Measurements from ENCODE around the gene PLSCR5. TPM values are rescaled to one million over a fixed set of nuclear protein-coding genes. Genes with fewer than 3 reads are reported as not detected.

PLSCR5 gene
- total RNA-seq, 1 donor, result not detected

DNA sequence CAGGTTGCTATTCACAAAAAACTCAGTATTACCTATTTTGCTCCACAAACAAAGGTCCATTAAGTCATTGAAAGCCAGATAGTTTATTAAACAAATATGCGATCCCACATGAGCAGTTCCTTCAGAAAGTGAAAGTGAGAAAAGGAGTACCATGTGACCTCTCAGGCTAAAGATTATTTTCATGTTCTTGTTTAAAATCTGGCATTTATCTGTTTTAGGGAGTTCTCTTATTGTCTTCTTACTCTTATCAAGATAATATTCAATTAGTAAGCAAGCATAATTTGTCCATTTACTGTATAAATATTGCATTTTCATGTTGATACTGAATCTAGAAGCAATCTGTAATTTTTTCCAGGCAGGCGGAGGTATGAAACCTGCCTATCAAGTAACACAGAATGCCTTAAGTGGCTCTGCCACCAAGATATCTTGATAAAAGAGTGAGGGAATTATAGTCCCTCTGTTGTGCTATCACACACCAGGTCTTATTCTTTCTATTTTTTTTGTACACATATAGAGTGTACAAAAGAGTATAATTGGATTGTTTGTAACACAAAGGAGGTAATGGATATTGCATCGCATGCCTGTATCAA is 20.1 kb upstream of the PLSCR5 start:
- peak; percentile 33 for DNase-seq (ENCODE audit: low read depth)
- TF ChIP-seq, protein P1, sequence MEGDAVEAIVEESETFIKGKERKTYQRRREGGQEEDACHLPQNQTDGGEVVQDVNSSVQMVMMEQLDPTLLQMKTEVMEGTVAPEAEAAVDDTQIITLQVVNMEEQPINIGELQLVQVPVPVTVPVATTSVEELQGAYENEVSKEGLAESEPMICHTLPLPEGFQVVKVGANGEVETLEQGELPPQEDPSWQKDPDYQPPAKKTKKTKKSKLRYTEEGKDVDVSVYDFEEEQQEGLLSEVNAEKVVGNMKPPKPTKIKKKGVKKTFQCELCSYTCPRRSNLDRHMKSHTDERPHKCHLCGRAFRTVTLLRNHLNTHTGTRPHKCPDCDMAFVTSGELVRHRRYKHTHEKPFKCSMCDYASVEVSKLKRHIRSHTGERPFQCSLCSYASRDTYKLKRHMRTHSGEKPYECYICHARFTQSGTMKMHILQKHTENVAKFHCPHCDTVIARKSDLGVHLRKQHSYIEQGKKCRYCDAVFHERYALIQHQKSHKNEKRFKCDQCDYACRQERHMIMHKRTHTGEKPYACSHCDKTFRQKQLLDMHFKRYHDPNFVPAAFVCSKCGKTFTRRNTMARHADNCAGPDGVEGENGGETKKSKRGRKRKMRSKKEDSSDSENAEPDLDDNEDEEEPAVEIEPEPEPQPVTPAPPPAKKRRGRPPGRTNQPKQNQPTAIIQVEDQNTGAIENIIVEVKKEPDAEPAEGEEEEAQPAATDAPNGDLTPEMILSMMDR (IDR thresholded peaks at IDR 0.05; ENCODE audit: insufficient read depth, low read depth, low read length), result no peak
- H3K4me3 ChIP-seq (ENCODE audit: low read depth, low read length), result peak overlapping the region; percentile 5

DNA sequence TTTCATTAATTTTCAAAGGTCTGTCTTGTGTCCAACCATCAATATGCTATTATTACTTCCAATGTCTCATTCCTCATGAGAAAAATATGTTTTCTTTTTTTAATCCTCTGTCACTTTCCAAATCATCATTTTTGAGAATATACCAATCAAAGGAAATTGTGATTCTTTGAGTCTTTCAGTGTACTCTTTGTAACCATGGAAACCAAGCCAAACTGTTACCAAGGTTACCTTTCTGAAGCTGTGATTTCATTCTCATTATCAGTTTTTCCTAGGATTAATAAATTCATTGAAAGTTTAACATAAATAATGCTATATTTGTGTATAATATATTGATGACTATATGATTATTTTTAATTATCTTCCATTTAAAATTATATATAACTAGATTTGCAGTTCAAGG is 16.6 kb upstream of the PLSCR5 start:
- DNase-seq (ENCODE audit: low read depth), result no peak
- H3K4me3 ChIP-seq (ENCODE audit: low read depth, low read length), result no peak overlapping the region
- TF ChIP-seq, protein P1 (IDR thresholded peaks at IDR 0.05; ENCODE audit: insufficient read depth, low read depth, low read length), result no peak

DNA sequence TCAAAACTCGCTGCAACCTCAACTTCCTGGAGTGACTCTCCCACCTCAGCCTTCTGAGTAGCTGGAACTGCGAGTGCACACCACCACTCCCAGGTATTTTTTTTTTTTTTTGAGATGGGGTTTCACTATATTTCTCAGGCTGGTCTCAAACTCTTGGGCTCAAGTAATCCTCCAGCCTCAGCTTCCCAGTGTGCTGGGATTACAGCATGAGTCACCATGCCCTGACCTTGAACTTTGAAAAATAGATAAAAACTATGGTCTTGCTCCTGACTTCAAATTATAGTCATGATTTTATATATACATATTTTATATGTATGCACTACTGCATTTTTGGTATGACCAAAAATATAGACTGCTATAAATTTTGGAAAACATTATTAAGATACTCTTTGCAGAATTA is 6.9 kb upstream of the PLSCR5 start:
- DNase-seq (ENCODE audit: low read depth), result no peak
- H3K4me3 ChIP-seq (ENCODE audit: low read depth, low read length), result no peak overlapping the region
- TF ChIP-seq, protein P1 (IDR thresholded peaks at IDR 0.05; ENCODE audit: insufficient read depth, low read depth, low read length), result no peak

DNA sequence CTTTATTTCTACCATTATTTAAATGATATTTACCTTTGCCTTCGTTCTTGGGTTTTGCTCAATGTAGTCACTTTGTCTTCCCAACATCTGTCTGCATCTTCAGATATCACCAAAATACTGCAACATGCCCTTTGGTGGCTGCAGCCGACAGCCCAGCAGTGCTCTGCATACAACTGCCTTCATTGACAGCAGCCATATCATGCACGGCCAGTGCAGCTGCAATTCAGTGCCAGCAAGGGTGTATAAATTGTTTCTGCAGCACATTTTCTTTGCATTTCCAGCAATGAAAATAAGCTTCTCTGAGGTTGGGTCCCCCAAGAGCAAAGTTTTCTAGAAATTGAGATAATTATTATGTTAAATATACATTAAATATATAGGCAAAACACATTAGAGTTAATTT is 6.0 kb upstream of the PLSCR5 start:
- H3K4me3 ChIP-seq (ENCODE audit: low read depth, low read length), result no peak overlapping the region
- no peak for DNase-seq (ENCODE audit: low read depth)
- TF ChIP-seq, protein P1 (IDR thresholded peaks at IDR 0.05; ENCODE audit: insufficient read depth, low read depth, low read length), result no peak

DNA sequence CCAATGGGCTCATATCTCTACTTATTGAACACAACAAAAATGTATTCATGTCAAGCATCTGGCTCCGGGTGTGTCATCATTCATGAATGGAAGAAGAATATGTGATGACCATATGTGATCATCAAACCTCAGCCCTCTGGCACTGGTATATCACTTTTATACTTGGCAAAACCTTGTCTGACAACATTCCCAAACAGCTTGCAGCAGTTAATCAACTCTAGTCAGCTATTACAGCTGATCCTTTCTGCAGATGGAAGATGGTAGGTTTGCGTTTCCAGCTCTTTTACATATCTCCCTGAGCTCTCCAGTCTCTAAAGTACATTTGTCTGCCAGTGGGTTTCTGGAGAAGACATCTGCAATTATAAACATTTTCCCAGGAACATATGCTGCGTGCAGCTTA is 6.6 kb downstream of the PLSCR5 start:
- DNase-seq (ENCODE audit: low read depth), result no peak
- H3K4me3 ChIP-seq (ENCODE audit: low read depth, low read length), result no peak overlapping the region

DNA sequence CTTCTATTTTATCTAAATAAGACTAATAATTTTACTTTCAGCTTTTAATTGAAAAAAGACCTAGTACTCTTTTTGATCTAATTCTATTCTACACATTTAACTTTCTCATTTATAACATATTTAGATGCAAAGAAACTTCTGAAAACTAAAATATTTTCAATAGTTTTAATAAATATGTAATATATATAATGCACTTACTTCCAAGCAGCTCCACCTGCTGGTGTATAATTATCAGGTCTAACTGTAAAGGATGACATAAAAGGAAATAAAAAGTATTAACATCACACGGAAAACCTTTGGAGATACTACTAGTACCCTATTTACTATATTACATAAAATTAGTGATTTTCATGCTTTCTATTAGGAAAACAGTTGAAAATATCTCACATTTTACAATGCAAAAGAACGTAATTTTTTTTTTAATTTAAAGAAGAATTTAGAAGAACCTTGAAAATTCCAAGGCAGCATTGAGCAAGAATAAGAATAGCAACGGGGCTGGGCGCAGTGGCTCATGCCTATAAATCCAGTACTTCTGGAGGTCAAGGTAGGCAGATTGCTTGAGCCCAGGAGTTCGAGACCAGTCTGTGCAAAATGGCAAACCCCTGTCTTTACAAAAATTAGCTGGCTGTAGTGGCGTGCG is 10.2 kb downstream of the PLSCR5 start:
- H3K4me3 ChIP-seq (ENCODE audit: low read depth, low read length), result no peak overlapping the region
- DNase-seq (ENCODE audit: low read depth), result peak; percentile 38
- TF ChIP-seq, protein P1 (IDR thresholded peaks at IDR 0.05; ENCODE audit: insufficient read depth, low read depth, low read length), result peak; percentile 44

More for the DNA sequence above, 6.6 kb downstream of the PLSCR5 start:
- TF ChIP-seq, protein P1 (IDR thresholded peaks at IDR 0.05; ENCODE audit: insufficient read depth, low read depth, low read length), result no peak
